Activated T-helper 2 cell treated with anti-CD3 and anti-CD28 coated beads, Interferon-gamma antibody, Interleukin-2, Interleukin-4, amounts not matched to agents 10 μg/mL and 5 μg/mL and 100 μg/mL, durations not matched to agents 14 hours and 24 hours and 36 hours (primary cell): ENCODE data around the gene ACOXL. TPM values are rescaled to one million over a fixed set of nuclear protein-coding genes. Genes with fewer than 3 reads are reported as not detected.

ENCODE experiments used
- DNase-seq: peaks from one replicate; pipeline ENCODE4 v3.0.0; 2021; ENCODE audit warnings: low spot score
- H3K27ac Mint-ChIP-seq: one replicate; pipeline ENCODE4 v1.8.0; 2021; ENCODE audit warnings: mixed read lengths
- H3K27me3 Mint-ChIP-seq: one replicate; pipeline ENCODE4 v1.8.0; 2021; ENCODE audit warnings: low read depth, mixed read lengths
- H3K36me3 Mint-ChIP-seq: one replicate; pipeline ENCODE4 v1.8.0; 2021; ENCODE audit warnings: low read depth, mixed read lengths
- H3K4me1 Mint-ChIP-seq: one replicate; pipeline ENCODE4 v1.8.0; 2021; ENCODE audit warnings: low read depth, mixed read lengths
- H3K4me3 Mint-ChIP-seq: one replicate; pipeline ENCODE4 v1.8.0; 2021; ENCODE audit warnings: low read depth, mild to moderate bottlenecking, moderate library complexity, mixed read lengths
- H3K9me3 Mint-ChIP-seq: one replicate; pipeline ENCODE4 v1.8.0; 2021; ENCODE audit warnings: mixed read lengths
- intact Hi-C: fragments of 100-400 bp; cut with micrococcal nuclease; formaldehyde crosslinking; loops from one replicate; pipeline ENCODE4 v1.15.1; 2023
- total RNA-seq: library from RNA; stranded (reverse); gene quantifications from 2 replicates; pipeline ENCODE4 v1.2.3, GENCODE V29; 2022

Gene ACOXL
- total RNA-seq, 1 donor from 2014 or later = 1.6 TPM

- Mint-ChIP-seq H3K4me1 (peaks cover 22% of the 10 kb centered on the region), H3K9me3 (no peaks in the 10 kb centered on the region), H3K27me3 (peaks cover 12% of the 10 kb centered on the region), H3K36me3 (no peaks in the 10 kb centered on the region), H3K4me3 (no peak overlapping the region), H3K27ac (no peak overlapping the region)
- no peak for DNase-seq
- intact Hi-C loops = loop anchor here (1.0 to 5.0 kb wide), 3 partner anchors 33 to 233 kb away; no protein-coding TSS in a partner anchor
These were observed 81.5 kb downstream of the ACOXL start for GRCh38 chr2:110813896-110814295.

GRCh38 chr2:110815938-110816337, 83.6 kb downstream of the ACOXL start:
- intact Hi-C loops = no loop called here
- peaks cover 30% of the 10 kb centered on the region for H3K4me1 Mint-ChIP-seq
- no peak for DNase-seq
- no peak overlapping the region for H3K4me3 Mint-ChIP-seq
- no peaks in the 10 kb centered on the region for H3K36me3 Mint-ChIP-seq
- H3K9me3 Mint-ChIP-seq = no peaks in the 10 kb centered on the region
- peaks cover 25% of the 10 kb centered on the region for H3K27me3 Mint-ChIP-seq
- H3K27ac Mint-ChIP-seq = no peak overlapping the region

GRCh38 chr2:110816404-110817365, 84.3 kb downstream of the ACOXL start:
- H3K4me1 Mint-ChIP-seq = peaks cover 29% of the 10 kb centered on the region
- peaks cover 27% of the 10 kb centered on the region for H3K27me3 Mint-ChIP-seq
- intact Hi-C loops = no loop called here
- no peaks in the 10 kb centered on the region for H3K9me3 Mint-ChIP-seq
- no peak overlapping the region for H3K27ac Mint-ChIP-seq
- no peak overlapping the region for H3K4me3 Mint-ChIP-seq
- no peak for DNase-seq
- no peaks in the 10 kb centered on the region for H3K36me3 Mint-ChIP-seq

- peaks cover 4% of the 10 kb centered on the region for H3K36me3 Mint-ChIP-seq
- no peak overlapping the region for H3K27ac Mint-ChIP-seq
- no peak overlapping the region for H3K4me3 Mint-ChIP-seq
- DNase-seq = no peak
- intact Hi-C loops = no loop called here
- H3K9me3 Mint-ChIP-seq = no peaks in the 10 kb centered on the region
- peaks cover 8% of the 10 kb centered on the region for H3K4me1 Mint-ChIP-seq
- peaks cover 33% of the 10 kb centered on the region for H3K27me3 Mint-ChIP-seq
These were observed 86.6 kb downstream of the ACOXL start for GRCh38 chr2:110818767-110819481.

GRCh38 chr2:110819711-110820110, 87.3 kb downstream of the ACOXL start:
- Mint-ChIP-seq H3K4me1 (peaks cover 8% of the 10 kb centered on the region), H3K27me3 (peaks cover 38% of the 10 kb centered on the region), H3K4me3 (no peak overlapping the region), H3K36me3 (peaks cover 7% of the 10 kb centered on the region), H3K27ac (no peak overlapping the region), H3K9me3 (peaks cover 7% of the 10 kb centered on the region)
- intact Hi-C loops = no loop called here
- DNase-seq = no peak

GRCh38 chr2:110820128-110820527, 87.8 kb downstream of the ACOXL start:
- intact Hi-C loops = no loop called here
- H3K9me3 Mint-ChIP-seq = peaks cover 8% of the 10 kb centered on the region

GRCh38 chr2:110823165-110823564, 90.8 kb downstream of the ACOXL start:
- intact Hi-C loops = no loop called here
- Mint-ChIP-seq H3K36me3 (peaks cover 7% of the 10 kb centered on the region), H3K27me3 (peaks cover 49% of the 10 kb centered on the region), H3K9me3 (peaks cover 8% of the 10 kb centered on the region), H3K4me1 (peaks cover 8% of the 10 kb centered on the region), H3K27ac (no peak overlapping the region), H3K4me3 (no peak overlapping the region)
- no peak for DNase-seq

More at GRCh38 chr2:110820128-110820527, 87.8 kb downstream of the ACOXL start:
- no peak for DNase-seq
- Mint-ChIP-seq H3K27me3 (peaks cover 42% of the 10 kb centered on the region), H3K4me3 (no peak overlapping the region), H3K27ac (no peak overlapping the region), H3K36me3 (peaks cover 7% of the 10 kb centered on the region), H3K4me1 (peaks cover 8% of the 10 kb centered on the region)

- intact Hi-C loops = no loop called here
- Mint-ChIP-seq H3K36me3 (peaks cover 7% of the 10 kb centered on the region), H3K4me3 (no peak overlapping the region), H3K4me1 (peaks cover under 1% of the 10 kb centered on the region), H3K27ac (no peak overlapping the region), H3K27me3 (peaks cover 48% of the 10 kb centered on the region), H3K9me3 (peaks cover 8% of the 10 kb centered on the region)
- DNase-seq = no peak
These were observed 95.1 kb downstream of the ACOXL start for GRCh38 chr2:110827511-110827910.

GRCh38 chr2:110828330-110828729, 96.0 kb downstream of the ACOXL start:
- H3K4me3 Mint-ChIP-seq = no peak overlapping the region
- intact Hi-C loops = no loop called here
- no peak overlapping the region for H3K27ac Mint-ChIP-seq
- H3K36me3 Mint-ChIP-seq = peaks cover 7% of the 10 kb centered on the region
- peaks cover 49% of the 10 kb centered on the region for H3K27me3 Mint-ChIP-seq
- peaks cover 6% of the 10 kb centered on the region for H3K4me1 Mint-ChIP-seq
- DNase-seq = no peak
- H3K9me3 Mint-ChIP-seq = peaks cover 8% of the 10 kb centered on the region

- Mint-ChIP-seq H3K27me3 (peaks cover 55% of the 10 kb centered on the region), H3K27ac (no peak overlapping the region), H3K36me3 (no peaks in the 10 kb centered on the region), H3K4me3 (no peak overlapping the region), H3K4me1 (peaks cover 6% of the 10 kb centered on the region), H3K9me3 (peaks cover 2% of the 10 kb centered on the region)
- DNase-seq = no peak
- intact Hi-C loops = no loop called here
These were observed 97.2 kb downstream of the ACOXL start for GRCh38 chr2:110829413-110830146.

GRCh38 chr2:110832740-110833139, 100.4 kb downstream of the ACOXL start:
- intact Hi-C loops = no loop called here
- H3K27ac Mint-ChIP-seq = no peak overlapping the region
- H3K27me3 Mint-ChIP-seq = peaks cover 39% of the 10 kb centered on the region
- no peak for DNase-seq
- H3K36me3 Mint-ChIP-seq = no peaks in the 10 kb centered on the region
- no peaks in the 10 kb centered on the region for H3K9me3 Mint-ChIP-seq
- H3K4me1 Mint-ChIP-seq = peaks cover 6% of the 10 kb centered on the region
- no peak overlapping the region for H3K4me3 Mint-ChIP-seq

GRCh38 chr2:110834134-110834827, 101.9 kb downstream of the ACOXL start:
- Mint-ChIP-seq H3K27ac (no peak overlapping the region), H3K27me3 (peaks cover 34% of the 10 kb centered on the region), H3K36me3 (no peaks in the 10 kb centered on the region), H3K4me3 (no peak overlapping the region), H3K4me1 (peaks cover 6% of the 10 kb centered on the region), H3K9me3 (no peaks in the 10 kb centered on the region)
- intact Hi-C loops = no loop called here
- DNase-seq = no peak
